ENCODE measurements around the gene RNF183.
A peak's percentile ranks its signal among the peaks of the same experiment; 100 is the strongest.
"Not testable (repeated sequence)": the region's sequence is repeated elsewhere in the genome, so short reads cannot be mapped to it uniquely, and the experiment has no call there.

RNF183 gene

DNA sequence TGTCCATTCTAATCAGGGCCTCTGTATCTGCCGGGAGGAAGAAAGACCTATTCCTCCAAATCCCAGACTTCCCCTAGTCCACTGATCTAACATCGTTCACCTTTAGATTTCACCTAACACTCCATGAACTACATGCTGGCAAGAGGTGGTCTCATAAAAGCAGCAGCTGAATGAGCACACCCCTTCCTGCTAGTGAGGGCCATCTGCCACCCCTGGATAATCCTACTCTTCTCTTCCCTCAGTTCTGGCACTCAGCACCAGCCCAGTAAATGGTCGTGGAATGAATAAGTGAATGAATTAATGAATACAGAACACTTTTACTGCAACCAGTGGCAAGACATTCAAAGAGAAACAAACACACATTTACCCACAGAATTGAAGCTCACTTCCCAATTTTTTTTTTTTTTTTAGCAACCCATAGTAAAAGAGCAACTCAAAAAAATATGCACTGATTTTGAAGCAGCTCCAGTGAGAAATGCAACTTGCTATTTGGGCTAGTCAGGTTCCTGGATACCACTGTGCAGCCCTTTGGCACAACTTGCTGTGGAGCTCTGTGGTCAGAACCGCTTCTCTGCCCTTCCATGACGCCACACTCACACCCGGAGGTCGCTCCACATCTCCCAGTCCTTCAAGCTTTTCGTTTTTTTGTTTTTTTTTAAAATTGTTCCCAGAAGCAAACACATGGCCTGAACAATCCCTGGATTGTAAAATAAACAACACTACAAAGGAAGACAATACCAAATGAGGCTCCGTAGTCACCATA lies 6.2 kb downstream of the RNF183 start:
- Histone ChIP-seq H3K36me3 (ENCODE audit: control insufficient read depth, low read depth, low read length) (peaks cover 19% of the 10 kb centered on the region), H3K4me3 (ENCODE audit: low read length) (no peak overlapping the region), H3K9ac (ENCODE audit: low read length) (no peak overlapping the region), H3K9me3 (ENCODE audit: control insufficient read depth, low read depth, low read length) (no peaks in the 10 kb centered on the region), H3K4me1 (ENCODE audit: control insufficient read depth, low read depth, low read length) (no peaks in the 10 kb centered on the region), H3K27me3 (ENCODE audit: control insufficient read depth, insufficient read depth, low read length) (no peaks in the 10 kb centered on the region), H3K27ac (ENCODE audit: low read length) (no peak overlapping the region)

DNA sequence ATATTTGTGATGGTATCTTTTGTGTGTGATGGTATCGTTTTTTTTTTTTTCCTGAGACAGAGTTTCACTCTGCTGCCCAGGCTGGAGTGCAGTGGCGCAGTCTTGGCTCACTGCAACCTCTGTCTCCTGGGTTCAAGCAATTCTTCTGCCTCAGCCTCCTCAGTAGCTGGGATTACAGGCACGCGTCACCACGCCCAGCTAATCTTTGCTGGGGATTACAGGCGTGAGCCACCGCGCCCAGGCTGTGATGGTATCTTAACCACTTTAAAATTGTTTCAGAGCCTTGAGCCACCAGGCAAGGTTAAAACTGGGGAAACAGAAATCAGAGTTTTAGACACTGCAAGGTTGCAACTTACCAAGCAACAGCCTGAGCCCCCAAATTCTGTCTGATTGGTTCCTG lies 6.9 kb downstream of the RNF183 start:
- peaks cover 25% of the 10 kb centered on the region for H3K36me3 ChIP-seq (ENCODE audit: control insufficient read depth, low read depth, low read length)
- H3K9ac ChIP-seq (ENCODE audit: low read length); H3K27ac ChIP-seq (ENCODE audit: low read length); H3K27me3 ChIP-seq (ENCODE audit: control insufficient read depth, insufficient read depth, low read length); H3K4me1 ChIP-seq (ENCODE audit: control insufficient read depth, low read depth, low read length); H3K4me3 ChIP-seq (ENCODE audit: low read length); H3K9me3 ChIP-seq (ENCODE audit: control insufficient read depth, low read depth, low read length): not testable (repeated sequence)

DNA sequence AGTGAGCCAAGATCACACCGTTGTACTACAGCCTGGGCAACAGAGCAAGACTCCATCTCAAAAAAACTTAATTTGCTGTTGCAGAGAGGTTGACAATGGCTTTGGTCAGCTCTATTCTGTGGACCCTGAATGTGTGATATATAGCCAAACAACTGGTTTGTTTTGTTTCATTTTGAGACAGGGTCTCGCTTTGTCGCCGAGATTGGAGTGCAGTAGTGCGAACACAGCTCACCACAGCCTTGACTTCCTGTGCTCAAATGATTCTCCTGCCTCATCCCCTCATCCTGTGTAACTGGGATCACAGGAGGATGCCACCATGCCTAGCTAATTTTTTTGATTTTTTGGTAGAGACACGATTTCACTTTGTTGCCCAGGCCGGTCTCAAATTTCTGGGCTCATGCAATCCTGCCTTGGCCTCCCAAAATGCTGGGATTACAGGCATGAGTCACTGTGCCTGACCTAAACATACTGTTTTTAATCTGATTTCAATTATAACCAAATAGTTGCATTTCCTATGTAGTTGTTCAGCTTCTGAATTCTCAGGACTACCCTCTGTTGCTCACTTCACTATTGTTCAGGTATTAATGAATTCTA lies 9.8 kb downstream of the RNF183 start:
- Histone ChIP-seq H3K9ac (ENCODE audit: low read length) (no peak overlapping the region), H3K36me3 (ENCODE audit: control insufficient read depth, low read depth, low read length) (peaks cover 53% of the 10 kb centered on the region), H3K27me3 (ENCODE audit: control insufficient read depth, insufficient read depth, low read length) (no peaks in the 10 kb centered on the region), H3K4me3 (ENCODE audit: low read length) (no peak overlapping the region), H3K27ac (ENCODE audit: low read length) (no peak overlapping the region), H3K9me3 (ENCODE audit: control insufficient read depth, low read depth, low read length) (no peaks in the 10 kb centered on the region), H3K4me1 (ENCODE audit: control insufficient read depth, low read depth, low read length) (no peaks in the 10 kb centered on the region)

DNA sequence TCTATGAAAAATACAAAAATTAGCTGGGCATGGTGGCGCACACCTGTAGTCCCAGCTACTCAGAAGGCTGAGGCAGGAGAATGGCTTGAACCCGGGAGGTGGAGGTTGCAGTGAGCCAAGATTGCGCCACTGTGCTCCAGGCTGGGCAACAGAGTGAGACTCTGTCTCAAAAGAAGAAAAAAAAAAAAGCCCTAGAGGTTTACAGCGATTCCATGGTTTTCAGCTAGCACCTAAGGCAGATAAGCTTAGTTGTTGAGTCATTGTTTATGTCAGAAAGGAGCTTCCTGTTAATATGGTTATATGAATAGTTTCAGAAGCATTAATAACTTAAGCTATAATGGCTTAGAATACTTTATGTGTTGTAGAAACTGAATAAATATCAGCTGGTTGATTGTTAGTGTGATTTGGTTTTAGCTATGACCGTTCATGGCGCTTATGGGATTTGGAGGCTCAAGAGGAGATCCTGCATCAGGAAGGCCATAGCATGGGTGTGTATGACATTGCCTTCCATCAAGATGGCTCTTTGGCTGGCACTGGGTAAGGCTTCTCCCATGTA lies 13.0 kb downstream of the RNF183 start:
- H3K27ac ChIP-seq (ENCODE audit: low read length) = no peak overlapping the region
- no peaks in the 10 kb centered on the region for H3K9me3 ChIP-seq (ENCODE audit: control insufficient read depth, low read depth, low read length)
- no peak overlapping the region for H3K9ac ChIP-seq (ENCODE audit: low read length)
- H3K4me3 ChIP-seq (ENCODE audit: low read length) = no peak overlapping the region
- peaks cover 81% of the 10 kb centered on the region for H3K36me3 ChIP-seq (ENCODE audit: control insufficient read depth, low read depth, low read length)
- H3K4me1 ChIP-seq (ENCODE audit: control insufficient read depth, low read depth, low read length) = no peaks in the 10 kb centered on the region
- no peaks in the 10 kb centered on the region for H3K27me3 ChIP-seq (ENCODE audit: control insufficient read depth, insufficient read depth, low read length)

DNA sequence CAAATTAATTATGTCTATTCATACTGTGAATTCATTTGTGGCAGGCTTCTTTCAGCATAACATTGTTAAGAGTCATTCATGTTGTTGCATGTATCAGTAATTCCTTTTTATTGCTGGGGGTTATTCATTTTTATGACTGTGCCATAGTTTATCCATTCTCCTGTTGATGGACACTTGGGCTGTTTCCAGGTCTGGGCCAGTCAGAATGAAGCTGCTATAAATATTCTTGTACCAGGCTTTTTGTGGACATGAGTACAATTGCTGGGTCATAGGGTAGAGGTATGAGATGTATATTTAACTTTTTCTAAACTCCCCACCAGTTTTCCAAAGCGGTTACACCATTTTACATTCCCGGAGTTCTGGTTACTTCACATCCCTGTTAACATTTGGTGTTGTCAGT lies 14.1 kb downstream of the RNF183 start:
- Histone ChIP-seq H3K36me3 (ENCODE audit: control insufficient read depth, low read depth, low read length) (peaks cover 92% of the 10 kb centered on the region), H3K27me3 (ENCODE audit: control insufficient read depth, insufficient read depth, low read length) (no peaks in the 10 kb centered on the region), H3K4me1 (ENCODE audit: control insufficient read depth, low read depth, low read length) (no peaks in the 10 kb centered on the region), H3K27ac (ENCODE audit: low read length) (no peak overlapping the region), H3K4me3 (ENCODE audit: low read length) (no peak overlapping the region), H3K9me3 (ENCODE audit: control insufficient read depth, low read depth, low read length) (no peaks in the 10 kb centered on the region), H3K9ac (ENCODE audit: low read length) (no peak overlapping the region)

DNA sequence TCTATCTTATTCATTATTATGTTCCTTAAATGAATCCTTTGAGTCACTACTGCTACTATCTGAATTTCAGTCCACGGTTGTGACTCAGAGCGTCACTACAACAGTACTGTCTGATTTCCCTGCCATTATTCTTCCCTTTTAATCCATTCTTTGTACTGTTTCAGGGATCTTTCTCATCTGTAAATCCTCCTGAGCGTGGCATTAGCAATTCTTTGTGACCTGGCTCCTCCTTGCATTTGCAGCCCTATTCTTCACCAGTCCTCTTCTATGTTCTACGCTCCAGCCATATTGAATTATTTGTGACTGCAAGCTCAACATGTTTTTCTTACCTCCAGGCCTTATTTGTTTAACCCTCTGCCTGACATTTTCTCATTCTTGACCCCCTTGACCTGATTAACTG lies 21.8 kb downstream of the RNF183 start:
- H3K27me3 ChIP-seq (ENCODE audit: control insufficient read depth, insufficient read depth, low read length) = no peaks in the 10 kb centered on the region
- H3K9me3 ChIP-seq (ENCODE audit: control insufficient read depth, low read depth, low read length) = no peaks in the 10 kb centered on the region
- no peak overlapping the region for H3K9ac ChIP-seq (ENCODE audit: low read length)
- no peaks in the 10 kb centered on the region for H3K4me1 ChIP-seq (ENCODE audit: control insufficient read depth, low read depth, low read length)
- H3K36me3 ChIP-seq (ENCODE audit: control insufficient read depth, low read depth, low read length) = peaks cover 84% of the 10 kb centered on the region
- no peak overlapping the region for H3K27ac ChIP-seq (ENCODE audit: low read length)
- no peak overlapping the region for H3K4me3 ChIP-seq (ENCODE audit: low read length)

DNA sequence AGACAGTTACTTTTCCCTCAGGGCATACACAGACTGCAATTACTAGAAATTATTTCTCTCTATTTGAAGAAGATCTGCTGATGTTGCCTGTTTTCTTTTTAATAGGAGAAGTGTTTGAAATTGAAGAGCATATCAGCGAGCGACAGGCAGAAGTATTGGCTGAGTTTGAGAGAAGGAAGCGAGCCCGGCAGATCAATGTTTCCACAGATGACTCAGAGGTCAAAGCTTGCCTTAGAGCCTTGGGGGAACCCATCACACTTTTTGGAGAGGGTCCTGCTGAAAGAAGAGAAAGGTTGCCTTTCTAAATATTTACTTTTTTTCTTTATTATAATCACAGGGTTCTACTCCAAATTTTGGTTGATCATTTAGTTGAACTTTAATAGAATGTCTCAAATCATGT lies 24.3 kb downstream of the RNF183 start:
- no peak overlapping the region for H3K4me3 ChIP-seq (ENCODE audit: low read length)
- peaks cover 63% of the 10 kb centered on the region for H3K36me3 ChIP-seq (ENCODE audit: control insufficient read depth, low read depth, low read length)
- H3K9me3 ChIP-seq (ENCODE audit: control insufficient read depth, low read depth, low read length) = no peaks in the 10 kb centered on the region
- H3K27ac ChIP-seq (ENCODE audit: low read length) = no peak overlapping the region
- H3K27me3 ChIP-seq (ENCODE audit: control insufficient read depth, insufficient read depth, low read length) = no peaks in the 10 kb centered on the region
- no peak overlapping the region for H3K9ac ChIP-seq (ENCODE audit: low read length)
- no peaks in the 10 kb centered on the region for H3K4me1 ChIP-seq (ENCODE audit: control insufficient read depth, low read depth, low read length)

DNA sequence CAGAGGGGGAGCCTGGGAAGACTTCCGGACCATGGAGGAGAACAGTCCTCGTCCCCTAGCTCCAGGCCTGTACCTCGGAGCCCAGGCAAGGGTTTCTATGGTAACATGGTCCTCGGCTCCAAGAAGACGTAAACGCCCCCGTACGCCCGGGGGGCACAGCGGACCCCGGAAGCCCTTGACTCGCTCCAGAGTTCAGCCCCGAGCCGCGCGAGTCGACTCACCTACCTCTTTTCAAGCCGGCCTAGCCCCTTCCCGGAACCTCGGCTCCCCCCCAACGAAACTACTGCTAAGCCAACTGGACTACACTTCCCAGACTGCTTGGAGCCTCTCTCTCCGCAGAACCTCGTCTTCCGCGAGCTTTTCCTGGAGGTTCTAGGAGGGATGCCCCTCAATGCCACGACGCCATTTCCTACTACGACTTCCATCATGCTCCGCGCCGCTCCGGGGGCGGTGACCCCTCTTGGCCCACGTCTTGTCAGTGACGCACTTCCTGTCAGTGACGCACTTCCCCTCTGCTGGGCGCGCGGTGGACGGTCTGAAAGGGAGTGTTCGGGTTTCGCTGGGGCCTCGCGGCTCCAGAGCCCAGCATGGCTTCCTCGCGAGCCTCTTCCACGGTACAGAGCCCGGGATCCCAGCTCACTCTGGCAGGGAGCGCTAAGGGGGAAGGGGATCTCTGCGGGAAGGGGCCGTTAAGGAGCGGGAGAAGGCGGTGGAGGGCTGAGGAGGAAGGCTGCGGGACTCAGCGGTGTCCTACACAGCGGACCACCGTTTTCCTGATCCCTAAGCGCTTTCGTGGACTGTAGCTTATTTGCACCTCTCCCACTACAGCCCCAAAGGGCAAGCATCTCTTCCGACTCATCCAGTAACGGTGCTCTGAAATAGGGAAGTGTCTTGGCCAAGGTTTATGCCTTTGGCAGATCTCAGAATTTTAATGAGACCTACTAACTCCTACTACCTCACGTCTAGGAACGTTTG lies 27.7 kb downstream of the RNF183 start, which contains the start of the genes CDC26 and PRPF4:
CDC26 (minus strand) TSS at position 416 of the 975 bp plus-strand sequence. CDS start 3,065 bp downstream, outside the sequence.
PRPF4 (plus strand) TSS at position 502 of the 975 bp plus-strand sequence; CDS start at position 588, 86 bp downstream.
- Histone ChIP-seq H3K4me1 (ENCODE audit: control insufficient read depth, low read depth, low read length) (no peaks in the 10 kb centered on the region), H3K27ac (ENCODE audit: low read length) (peak within 1 kb of the TSS; percentile 78), H3K36me3 (ENCODE audit: control insufficient read depth, low read depth, low read length) (peaks cover 47% of the 10 kb centered on the region), H3K9ac (ENCODE audit: low read length) (peak within 1 kb of the TSS; percentile 93), H3K4me3 (ENCODE audit: low read length) (peak within 1 kb of the TSS; percentile 88), H3K27me3 (ENCODE audit: control insufficient read depth, insufficient read depth, low read length) (no peaks in the 10 kb centered on the region), H3K9me3 (ENCODE audit: control insufficient read depth, low read depth, low read length) (no peaks in the 10 kb centered on the region)

DNA sequence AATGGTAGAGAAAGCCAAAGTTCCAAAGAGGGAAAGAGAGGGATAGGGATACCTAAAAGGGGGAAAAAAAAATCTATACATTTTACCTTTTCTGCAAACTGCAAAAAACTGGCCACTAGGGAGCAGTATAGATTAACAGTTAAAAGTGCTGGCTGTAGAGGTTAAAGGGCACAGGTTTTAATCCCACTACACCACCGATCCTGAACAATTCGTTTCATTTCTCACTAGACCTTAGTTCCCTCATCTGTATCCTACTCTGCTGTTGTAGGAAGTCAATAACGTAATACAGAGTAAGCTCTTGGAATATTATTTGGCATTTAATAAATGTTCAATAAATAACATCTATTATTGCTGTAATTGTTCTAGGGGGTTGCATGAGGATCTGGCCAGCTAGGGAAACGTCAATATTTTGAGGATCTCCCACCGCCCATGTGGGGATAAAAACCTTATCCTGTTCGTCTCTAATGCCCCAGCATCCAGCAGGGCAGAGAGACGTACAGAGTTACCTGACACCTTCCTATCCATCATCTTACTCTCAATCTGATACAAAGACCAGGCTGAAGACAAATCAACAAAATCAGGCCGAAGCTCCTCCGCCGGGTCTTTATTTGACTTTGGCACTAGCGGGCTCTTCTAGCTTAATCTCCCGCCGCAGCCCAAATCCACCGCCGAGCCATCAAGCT lies 28.6 kb downstream of the RNF183 start:
- peak overlapping the region; percentile 88 for H3K4me3 ChIP-seq (ENCODE audit: low read length)
- no peaks in the 10 kb centered on the region for H3K4me1 ChIP-seq (ENCODE audit: control insufficient read depth, low read depth, low read length)
- H3K9me3 ChIP-seq (ENCODE audit: control insufficient read depth, low read depth, low read length) = no peaks in the 10 kb centered on the region
- H3K27ac ChIP-seq (ENCODE audit: low read length) = peak overlapping the region; percentile 57
- H3K27me3 ChIP-seq (ENCODE audit: control insufficient read depth, insufficient read depth, low read length) = no peaks in the 10 kb centered on the region
- H3K9ac ChIP-seq (ENCODE audit: low read length) = peak overlapping the region; percentile 93
- peaks cover 39% of the 10 kb centered on the region for H3K36me3 ChIP-seq (ENCODE audit: control insufficient read depth, low read depth, low read length)

DNA sequence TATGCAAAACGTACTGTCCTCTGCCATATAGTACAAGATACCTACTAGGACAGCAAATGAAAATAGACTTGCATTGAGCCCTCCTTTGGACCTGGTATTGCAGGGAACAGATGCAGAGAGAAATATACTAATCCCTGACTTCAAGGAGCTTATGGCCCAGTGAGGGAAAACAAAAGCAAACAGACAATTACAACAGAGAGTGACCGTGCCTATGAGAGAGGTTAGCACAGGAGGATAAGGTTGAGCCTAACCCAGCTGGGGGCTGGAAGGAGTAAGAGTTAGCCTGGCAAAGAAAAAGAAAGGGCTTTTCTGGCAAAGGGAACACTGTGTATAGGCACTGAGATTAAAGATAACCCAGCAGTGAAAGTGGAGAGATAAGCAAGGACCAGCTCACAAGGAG lies 33.3 kb downstream of the RNF183 start:
- no peak overlapping the region for H3K9ac ChIP-seq (ENCODE audit: low read length)
- H3K4me1 ChIP-seq (ENCODE audit: control insufficient read depth, low read depth, low read length) = no peaks in the 10 kb centered on the region
- H3K27me3 ChIP-seq (ENCODE audit: control insufficient read depth, insufficient read depth, low read length) = no peaks in the 10 kb centered on the region
- H3K27ac ChIP-seq (ENCODE audit: low read length) = no peak overlapping the region
- no peak overlapping the region for H3K4me3 ChIP-seq (ENCODE audit: low read length)
- no peaks in the 10 kb centered on the region for H3K9me3 ChIP-seq (ENCODE audit: control insufficient read depth, low read depth, low read length)
- peaks cover 18% of the 10 kb centered on the region for H3K36me3 ChIP-seq (ENCODE audit: control insufficient read depth, low read depth, low read length)
